GM12864 (cell line): ENCODE results near the gene PRPF8.

Experiments
- DNase-seq: peaks from one replicate; pipeline ENCODE4 v3.0.0-alpha.2; 2011; ENCODE audit warnings: low read depth
- H3K4me3 ChIP-seq: 2 replicates; pipeline ENCODE4 v1.5.1; 2011; ENCODE audit warnings: mild to moderate bottlenecking, low read depth, low read length, control low read depth
- CTCF ChIP-seq: IDR thresholded peaks from 2 replicates; pipeline ENCODE4 v1.5.1; 2011; ENCODE audit warnings: low read depth, mild to moderate bottlenecking, moderate library complexity, low read length, control low read depth, inconsistent platforms; ENCODE audit errors: missing control alignments

The PRPF8 gene

GRCh38 chr17:1651559-1651844 is 33.2 kb downstream of the PRPF8 start:
- H3K4me3 ChIP-seq, result no peak overlapping the region
- no peak for DNase-seq
- TF ChIP-seq CTCF, result no peak

GRCh38 chr17:1650731-1651558 is 33.7 kb downstream of the PRPF8 start:
- no peak for TF ChIP-seq CTCF
- H3K4me3 ChIP-seq, result no peak overlapping the region
- no peak for DNase-seq

DNA sequence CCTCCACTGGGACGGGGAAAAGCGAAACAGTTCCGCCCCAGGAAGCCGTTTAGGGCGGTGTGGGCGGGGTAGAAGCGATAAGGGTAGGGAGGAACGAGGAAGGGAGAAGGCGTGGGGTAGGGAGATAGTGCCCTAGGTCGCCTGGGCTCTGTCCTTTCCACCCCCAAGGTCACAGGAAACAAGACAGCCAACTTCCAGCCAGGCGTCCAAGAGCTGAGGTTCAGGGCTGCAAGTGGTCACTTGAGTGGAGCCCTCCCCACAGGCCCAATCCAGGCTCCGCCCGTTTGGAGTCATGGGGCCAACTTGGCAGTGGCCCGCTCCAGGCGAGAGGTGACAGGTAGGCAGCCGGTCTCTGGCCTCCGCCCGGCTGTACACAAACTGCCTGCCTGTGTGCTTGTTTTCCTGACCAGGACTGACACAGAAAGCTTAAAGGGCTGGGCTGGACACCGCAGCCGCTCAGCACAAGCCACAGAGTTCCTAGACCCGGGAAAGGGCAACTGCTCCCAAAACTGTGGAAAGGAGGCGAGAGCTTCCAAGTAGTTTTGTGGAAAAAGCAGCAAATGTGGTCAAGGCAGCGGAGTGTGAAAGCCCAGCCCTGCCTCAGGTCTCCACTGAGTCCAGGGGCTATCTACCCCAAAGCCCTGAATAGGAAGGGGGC is 34.7 kb downstream of the PRPF8 start, which contains the start of gene RILP:
Gene RILP, minus strand, starts transcription at position 23 of the 658 bp plus-strand sequence. CDS start 62 bp downstream, outside the sequence.
- no peak for DNase-seq
- no peak for TF ChIP-seq CTCF
- peak within 1 kb of the TSS; percentile 63 for H3K4me3 ChIP-seq

GRCh38 chr17:1648963-1649843 is 35.5 kb downstream of the PRPF8 start:
- peak overlapping the region; percentile 63 for H3K4me3 ChIP-seq
- peak; percentile 90 for TF ChIP-seq CTCF
- DNase-seq, result peak; percentile 82

DNA sequence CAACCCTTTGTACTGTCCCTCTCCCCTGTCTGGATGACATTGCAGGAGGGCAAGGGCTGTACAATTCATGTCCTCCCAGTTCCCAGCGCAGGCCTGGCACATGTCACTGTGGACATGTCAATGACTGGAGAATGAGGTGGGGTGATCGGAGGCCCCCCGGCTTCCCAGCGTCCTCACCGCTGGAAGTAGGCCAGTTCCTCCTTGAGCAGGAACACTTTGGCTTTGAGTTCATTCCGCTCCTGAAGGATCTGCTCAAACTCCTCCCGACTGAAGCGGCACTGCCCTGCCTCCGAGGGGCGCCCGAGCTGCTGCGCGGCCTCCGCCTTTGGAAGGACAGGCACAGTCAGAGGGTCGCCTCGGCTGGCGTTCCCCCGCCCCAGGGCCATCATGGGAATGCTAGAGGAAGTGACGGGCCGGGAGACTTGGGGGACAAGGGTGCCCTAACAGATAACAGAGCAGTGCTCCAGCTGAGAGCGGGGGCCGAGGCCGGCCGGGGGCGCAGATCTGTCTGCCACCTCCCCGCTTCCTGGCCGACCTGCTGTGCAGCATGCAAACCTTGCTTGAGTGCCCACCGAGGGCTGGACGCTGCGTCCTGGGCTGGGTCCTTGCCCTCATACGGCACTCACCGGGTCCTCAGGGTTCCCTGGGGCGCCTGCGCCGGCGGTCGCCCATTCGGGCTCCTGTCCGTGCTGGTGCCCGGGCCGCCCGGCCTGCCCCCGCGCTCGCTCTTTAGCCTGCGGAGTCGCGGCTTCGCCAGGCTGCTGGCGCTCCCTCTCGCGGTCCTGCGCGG is 36.3 kb downstream of the PRPF8 start:
- peak; percentile 12 for TF ChIP-seq CTCF

DNA sequence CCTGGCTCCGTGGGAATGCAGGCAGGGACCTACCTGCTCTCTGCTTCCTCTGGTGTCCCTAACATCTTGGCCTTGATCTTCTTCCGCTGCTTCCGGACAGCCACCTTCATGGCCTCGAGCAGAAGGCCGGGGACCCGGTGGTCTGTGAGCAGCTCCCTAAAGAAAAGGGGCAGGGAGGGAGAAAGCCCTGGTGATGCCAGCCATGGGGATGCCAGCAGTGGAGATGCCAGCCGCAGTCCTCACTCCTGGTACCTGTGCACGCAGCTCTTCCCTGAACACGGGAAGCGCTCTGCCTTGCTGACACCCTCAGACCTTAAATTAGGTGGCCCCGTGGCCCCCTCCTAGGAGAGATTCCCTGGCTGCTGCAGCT is 36.9 kb downstream of the PRPF8 start:
- no peak for TF ChIP-seq CTCF
- H3K4me3 ChIP-seq, result no peak overlapping the region

More for the DNA sequence above, 36.3 kb downstream of the PRPF8 start:
- no peak for DNase-seq
- H3K4me3 ChIP-seq, result peak overlapping the region; percentile 61

More for the DNA sequence above, 36.9 kb downstream of the PRPF8 start:
- DNase-seq, result no peak
